Middle frontal gyrus (tissue), 1 donor: ENCODE measurements around the gene PIK3R2.
"Not testable (repeated sequence)": the region's sequence is repeated elsewhere in the genome, so short reads cannot be mapped to it uniquely, and the experiment has no call there.

ENCODE experiments used
- DNase-seq: peaks from one replicate; pipeline ENCODE4 v3.0.0-alpha.2; 2015; ENCODE audit warnings: low spot score; ENCODE audit errors: extremely low spot score

Gene PIK3R2

DNA sequence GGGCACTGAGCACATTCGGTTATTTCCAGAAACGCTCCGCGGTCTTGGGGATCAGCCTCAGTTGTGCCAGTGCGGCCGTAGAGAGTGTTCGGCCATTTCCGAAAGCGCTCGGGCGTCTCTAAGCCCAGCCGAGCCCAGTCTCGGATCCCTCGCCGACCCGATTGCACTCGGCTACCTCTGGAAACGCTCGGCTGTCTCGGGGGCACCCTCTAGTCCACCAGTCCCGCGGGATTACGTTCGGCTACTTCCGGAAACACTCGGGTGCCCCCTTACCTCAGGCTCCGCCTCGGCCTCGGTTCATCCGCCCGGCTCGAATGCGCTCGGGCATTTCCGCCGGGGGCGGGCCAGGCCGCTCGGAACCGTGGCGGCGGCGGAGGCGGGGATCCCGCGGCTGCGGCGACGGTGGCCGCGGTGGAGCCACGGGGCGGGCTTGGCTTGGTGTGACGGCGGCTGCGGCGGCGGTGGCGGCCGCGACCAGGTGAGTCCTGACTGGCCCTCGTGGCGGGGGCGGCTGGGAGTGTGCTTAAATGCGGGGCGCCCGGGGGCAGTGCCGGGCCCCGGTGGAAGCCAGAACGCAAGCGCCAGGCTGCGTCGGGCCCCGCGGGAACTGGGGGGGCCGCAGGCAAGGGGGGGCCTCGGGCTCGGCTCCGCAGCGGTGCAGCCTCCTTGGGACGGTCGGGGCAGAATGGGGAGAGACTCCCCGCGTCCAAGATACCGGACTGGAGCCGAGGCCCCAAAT lies at the start of gene PIK3R2:
Gene PIK3R2, plus strand, starts transcription at position 347 of the 739 bp plus-strand sequence. CDS start 2,717 bp downstream, outside the sequence.
- peak; percentile 99 for DNase-seq

GRCh38 chr19:18104793-18105131 lies 48.2 kb upstream of the PIK3R2 start:
- no peak for DNase-seq

GRCh38 chr19:18105259-18105658 lies 47.7 kb upstream of the PIK3R2 start:
- not testable (repeated sequence) for DNase-seq

DNA sequence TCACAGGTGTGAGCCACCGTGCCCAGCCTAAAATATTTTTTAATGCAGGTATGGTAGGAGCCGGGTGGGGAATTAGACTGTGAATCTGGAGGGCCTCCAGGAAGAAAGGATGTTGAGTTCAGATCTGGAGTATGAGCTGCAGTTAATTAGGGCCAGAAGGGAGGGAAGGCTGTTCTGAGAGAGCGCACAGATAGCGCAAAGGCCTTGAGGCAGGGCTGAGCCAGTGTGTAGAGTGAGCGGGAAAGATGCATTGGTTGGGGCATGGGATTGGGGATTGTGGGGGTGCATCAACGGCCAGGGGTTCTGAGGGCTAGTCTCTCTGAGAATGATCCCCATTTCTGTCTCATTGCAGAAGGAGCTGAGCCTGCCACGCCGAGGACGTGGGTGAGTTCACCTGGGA lies 45.7 kb upstream of the PIK3R2 start:
- DNase-seq: no peak

DNA sequence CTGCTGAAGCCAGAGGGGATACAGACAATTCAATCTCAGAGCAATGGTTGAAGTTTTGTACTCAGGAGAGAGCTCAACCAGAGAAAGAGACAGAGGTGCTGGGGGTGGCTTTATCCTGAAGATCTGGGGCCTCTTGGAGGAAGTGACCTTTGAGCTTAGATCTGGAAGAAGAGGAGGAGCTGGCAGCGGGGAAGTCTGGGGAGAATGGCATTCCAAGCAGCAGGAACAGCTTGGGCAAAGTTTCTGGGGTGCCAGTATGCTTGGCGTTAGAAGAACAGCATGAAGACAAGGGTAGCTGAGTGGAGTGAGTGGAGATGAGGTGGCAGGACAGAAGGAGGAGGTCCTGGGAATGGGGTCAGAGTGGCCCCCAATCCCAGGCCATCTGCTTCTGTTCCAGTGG lies 44.1 kb upstream of the PIK3R2 start:
- DNase-seq: no peak

- no peak for DNase-seq
These were observed 43.6 kb upstream of the PIK3R2 start for GRCh38 chr19:18109341-18109732.

GRCh38 chr19:18109733-18110608 lies 43.0 kb upstream of the PIK3R2 start:
- DNase-seq: no peak

DNA sequence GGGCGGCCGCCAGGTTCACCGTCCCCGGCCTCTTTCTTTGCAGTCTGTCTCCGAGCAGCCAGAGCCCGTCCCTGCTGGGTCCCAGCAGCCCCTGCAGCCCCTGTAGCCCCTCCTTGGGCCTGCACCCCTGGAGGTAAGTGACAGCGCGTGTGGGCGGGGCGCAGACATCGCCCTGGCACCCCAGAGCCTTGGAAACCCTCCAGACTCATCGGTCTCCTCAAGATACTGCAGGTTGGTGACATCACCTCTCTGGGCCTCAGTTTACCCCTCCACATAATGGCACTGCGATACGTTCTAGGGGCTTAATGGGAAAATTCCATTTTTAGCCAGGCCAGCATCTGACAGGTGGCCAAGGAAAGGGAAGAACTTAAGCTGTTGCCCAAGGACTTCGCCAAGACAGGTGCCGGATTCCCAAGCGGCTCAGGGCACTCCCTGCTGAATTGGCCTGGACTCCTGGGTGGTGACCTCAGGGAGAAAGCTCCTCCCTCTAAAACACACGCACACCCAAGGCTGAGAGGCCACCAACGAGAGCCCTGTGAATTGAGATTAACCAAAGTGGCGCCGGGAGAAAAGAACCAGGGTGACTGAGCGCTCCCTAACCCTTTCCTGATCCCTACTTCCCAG lies 42.2 kb upstream of the PIK3R2 start:
- no peak for DNase-seq

GRCh38 chr19:18112989-18113478 lies 39.9 kb upstream of the PIK3R2 start:
- peak; percentile 83 for DNase-seq

DNA sequence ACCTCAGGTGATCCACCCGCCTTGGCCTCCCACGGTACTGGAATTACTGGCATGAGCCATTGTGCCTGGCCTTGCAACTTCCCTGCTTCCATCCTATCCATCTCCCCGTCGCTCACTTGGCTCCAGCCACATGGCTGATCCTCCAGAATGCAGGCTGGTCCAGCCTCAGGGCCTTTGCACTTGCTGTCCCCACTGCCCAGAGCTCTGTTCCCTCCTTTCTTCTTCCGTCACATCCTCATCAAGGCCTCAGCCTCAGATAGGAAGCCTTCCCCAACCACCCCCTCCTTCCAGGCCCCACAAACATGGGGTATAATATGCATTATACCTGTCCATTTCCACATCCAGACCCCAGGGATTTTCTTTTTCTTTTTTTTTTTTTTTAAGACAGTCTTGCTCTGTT lies 39.1 kb upstream of the PIK3R2 start:
- DNase-seq: no peak

DNA sequence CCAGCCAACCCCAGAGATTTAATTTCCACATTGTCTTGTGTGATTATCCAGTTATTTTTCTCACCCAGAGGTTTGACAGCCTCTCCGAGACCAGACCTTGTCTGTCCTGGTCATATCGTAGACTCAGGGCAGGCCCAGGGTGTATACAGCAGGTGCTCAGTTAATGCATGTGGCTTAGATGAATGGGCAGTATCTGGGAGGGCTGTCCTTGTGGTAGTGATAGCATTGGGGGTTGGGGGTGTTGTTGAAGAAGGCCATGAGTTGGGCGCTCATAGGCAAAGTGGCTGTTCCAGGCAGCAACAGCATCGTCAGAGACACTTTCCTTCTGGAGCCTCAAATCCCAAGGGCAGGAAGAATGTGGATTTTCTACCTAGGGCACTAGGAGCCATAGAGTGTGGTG lies 38.5 kb upstream of the PIK3R2 start:
- DNase-seq: no peak

DNA sequence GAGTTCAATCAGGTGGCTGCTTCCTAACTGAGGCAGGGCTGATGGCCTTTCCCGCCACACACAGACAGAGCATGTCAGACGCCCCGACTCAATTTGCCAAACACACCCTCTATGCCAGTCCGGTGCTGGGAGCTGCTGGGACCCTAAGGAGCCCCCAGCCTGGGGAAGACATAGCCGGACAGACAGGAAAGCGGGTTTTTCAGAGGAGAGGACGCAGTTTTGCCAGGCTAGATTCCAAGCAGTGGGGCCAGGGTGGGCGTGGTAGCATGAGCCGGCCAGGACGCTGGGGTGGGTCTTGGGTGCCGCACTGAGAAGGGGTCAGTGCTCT lies 35.6 kb upstream of the PIK3R2 start:
- no peak for DNase-seq

DNA sequence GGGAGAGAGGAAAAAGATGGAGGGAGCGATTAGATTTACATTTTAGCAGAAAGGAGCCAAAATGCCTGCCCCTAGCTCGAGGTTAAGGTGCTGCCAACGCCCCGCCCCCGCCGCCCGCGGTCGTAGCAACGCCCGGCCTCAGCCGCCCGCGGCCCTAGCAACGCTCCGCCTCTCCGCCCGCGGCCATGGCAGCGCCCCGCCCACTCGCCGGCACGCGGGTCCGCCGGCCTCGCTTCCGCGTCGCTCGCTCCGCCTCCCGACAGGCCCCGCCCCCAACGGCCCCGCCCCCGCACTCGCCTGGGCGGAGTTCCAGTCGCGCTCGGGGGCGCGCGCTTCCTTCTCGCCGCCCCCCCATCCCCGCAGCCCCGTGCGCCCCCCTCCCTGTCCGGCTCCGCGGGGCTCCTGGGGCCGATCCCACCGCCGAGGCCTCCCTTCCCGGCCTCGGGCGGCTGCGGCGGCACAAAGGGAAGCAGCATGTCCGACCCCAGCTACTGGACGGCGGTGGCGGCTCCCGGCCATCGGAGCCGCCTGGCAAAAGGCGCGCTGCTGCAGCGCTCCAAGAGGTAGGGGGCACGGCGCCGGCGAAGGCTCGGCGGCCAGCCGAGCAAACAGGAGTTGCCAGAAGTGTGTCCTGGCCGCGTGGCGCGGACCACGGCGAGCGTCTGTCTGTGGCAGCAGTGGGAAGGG lies 35.1 kb upstream of the PIK3R2 start:
- DNase-seq: peak; percentile 76

DNA sequence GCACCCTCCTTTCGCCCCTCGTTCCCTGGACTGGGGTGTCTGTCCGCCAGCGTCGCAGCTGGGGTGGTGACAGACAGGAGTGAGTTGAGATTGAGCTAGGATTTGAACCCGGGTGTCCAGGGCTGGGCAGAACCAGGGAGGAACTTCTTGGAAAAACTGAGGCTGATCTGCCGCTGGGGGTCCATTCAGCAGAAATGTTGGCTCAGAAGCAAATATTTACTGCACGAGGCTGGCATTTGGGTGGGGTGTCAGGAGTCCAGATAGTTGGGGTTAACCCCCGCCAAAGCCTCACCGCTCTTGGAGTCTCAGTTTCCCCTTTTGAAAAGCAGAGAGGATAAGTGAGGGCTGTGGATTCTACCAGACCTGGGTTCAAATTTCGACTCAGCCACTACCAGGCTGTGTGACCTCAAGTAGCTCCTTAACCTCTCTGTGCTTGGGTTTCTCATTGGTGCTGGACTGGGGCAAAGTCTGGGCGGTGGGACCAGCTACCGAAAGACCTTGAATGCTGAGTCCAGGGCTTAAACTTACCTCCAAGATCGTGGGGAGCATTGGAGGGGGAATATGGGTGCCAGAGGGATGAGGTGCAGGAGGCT lies 34.4 kb upstream of the PIK3R2 start:
- no peak for DNase-seq

DNA sequence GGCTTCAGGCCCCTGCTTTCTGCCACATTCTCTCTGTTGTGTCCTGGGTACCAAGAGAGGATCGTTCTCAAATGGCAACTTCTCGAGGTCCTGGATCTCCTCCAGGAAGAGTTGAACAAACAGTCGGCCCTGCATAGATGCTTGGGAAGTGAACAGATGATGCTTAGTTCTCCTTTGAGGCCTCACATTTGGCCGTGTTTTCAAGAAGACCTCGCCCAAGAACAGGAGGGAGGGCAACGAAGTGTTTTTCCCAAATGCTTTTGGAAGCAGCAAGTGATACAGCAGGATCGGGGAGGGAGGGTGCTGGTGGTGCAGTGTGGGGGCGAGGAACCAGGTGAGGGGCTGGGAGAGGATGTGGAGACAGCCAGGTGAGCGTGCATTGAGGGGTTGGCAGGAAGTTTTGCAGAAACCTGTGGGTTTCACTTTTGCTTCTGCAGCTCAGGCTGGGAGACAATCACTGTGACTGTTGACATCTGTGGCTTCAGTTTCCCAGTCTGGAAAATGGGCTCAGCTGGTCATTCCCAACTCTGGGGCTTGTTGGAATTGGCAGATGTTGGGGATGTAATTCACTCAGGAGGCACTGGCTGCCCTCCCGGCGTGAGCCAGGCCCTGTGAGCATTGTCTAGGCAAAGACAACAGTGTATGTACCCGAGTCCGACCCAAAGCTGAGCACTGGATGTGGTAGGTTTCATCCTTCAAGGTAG lies 33.8 kb upstream of the PIK3R2 start:
- no peak for DNase-seq

GRCh38 chr19:18119717-18120105 lies 33.3 kb upstream of the PIK3R2 start:
- DNase-seq: no peak

- no peak for DNase-seq
These were observed 32.8 kb upstream of the PIK3R2 start for GRCh38 chr19:18120127-18120526.

DNA sequence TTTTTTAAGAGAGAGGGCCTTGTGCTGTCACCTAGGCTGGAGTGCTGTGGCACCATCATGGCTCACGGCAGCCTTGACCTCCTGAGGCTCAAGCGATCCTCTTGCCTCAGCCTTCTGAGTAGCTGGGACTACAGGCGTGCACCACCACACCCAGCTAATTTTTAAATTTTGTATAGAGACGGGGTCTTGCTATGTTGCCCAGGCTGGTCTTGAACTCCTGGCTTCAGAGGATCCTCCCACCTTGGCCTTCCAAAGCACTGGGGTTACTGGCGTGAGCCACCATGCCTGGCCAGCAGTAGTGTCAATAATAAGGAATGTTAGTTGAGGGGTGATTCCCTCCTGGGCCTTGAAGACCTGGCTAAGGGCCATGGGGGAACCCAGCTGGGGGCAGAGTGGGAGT lies 31.8 kb upstream of the PIK3R2 start:
- DNase-seq: no peak

DNA sequence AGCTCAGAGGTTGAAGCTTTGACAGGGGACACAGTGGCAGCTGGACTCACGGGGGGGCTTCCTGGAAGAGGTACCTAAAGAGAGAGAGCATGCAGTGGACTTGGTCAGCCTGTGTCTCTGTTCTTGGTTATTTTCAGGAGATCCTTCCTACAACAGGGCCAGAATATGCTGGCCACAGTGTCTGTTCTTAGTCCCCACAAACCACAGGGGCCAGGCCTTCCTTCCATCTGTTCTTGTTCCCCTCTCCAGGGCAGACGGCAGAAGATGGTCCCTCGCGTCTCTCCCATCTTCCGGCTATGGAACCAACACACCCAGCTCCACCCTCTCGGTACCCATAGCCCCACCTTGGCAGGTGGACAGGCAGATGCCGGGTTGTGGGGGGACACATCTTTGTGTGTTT lies 30.5 kb upstream of the PIK3R2 start:
- no peak for DNase-seq
